SHP77 treated with DMSO at 0.1 percent for 48 hours (cell line): ENCODE data around the gene BTG1.
A peak's percentile ranks its signal among the peaks of the same experiment; 100 is the strongest.

Experiments used
- DNase-seq: peaks from one replicate; lab custom pipeline; 2025; lab: John Stamatoyannopoulos, UW

BTG1 gene, protein sequence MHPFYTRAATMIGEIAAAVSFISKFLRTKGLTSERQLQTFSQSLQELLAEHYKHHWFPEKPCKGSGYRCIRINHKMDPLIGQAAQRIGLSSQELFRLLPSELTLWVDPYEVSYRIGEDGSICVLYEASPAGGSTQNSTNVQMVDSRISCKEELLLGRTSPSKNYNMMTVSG

DNA sequence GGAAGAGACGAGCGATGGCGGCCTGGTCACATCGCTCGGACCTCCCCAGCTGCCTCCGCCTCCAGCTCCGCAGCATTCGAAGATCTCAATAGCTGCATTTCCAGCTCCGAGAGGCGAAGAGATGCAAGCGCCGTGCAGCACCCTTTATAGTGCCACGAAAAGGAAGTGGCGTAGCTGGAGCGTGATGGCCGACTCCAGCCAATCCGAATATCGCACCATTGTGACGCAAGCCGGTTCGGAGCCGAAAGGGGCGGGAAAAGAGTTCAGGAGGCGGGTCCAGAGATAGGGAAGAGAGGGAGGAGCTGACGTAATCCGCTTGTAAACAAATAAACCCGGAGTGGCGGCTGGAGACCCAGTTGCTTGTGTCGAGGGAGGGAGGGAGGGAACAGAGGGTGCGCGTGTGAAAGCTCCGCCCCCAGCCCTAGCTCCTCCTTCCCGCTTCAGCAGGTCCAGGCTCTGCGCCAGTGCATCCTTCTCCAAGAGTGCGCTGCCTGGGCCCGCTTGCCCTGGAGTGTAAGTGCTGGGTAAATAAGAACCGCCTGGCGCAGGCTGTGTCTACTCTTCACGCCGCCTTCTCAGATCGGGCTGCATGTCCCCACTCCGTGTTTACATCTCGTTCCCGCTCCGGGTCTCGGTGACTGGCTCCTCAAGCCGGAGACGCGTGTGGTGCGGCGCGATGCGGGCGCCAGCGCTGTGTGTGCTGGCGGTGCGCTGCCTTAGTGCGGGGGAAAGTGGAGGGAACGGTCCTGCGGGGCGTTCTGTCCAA lies at the start of gene BTG1:
Gene BTG1 (minus strand): TSS at position 116 of the 766 bp plus-strand sequence. CDS start 311 bp downstream, outside the sequence.
- peak; percentile 96 for DNase-seq

DNA sequence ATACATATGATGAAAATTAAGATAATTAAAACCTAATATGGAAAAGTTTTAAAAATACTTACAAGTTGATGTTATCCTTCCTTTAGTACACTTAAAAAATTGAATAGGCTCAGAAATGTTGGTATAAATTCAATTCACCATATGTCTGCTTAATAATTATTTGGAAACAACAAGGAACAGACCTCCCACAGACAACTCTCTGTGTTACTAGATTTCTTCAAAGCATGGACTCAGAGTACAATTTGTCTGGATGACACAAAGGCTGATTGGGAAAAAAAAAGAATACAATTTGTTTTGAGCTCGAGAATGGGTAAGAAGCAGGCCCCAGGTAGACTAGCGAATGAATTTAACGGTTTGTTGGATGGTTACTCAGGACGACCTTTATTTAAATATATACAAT lies 48.9 kb upstream of the BTG1 start:
- no peak for DNase-seq

DNA sequence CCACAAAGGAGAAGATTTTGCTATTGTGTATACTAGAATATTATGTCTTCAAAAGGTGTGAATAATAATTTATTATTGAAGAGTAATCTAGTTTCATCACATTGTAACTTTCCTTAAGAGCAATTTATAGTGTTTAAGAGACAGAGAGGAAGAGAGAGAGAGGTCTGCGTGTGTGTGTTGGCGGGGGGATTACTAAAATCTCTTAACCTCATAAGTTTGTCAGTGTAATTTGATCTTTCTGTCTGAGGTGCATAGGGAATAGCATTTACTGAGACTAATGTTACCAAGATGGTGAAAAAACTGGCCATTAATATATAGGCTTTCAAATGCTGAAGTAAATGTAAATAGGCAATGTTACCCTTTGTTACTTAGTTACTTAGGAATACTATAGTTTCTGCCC lies 48.2 kb upstream of the BTG1 start:
- DNase-seq = no peak

DNA sequence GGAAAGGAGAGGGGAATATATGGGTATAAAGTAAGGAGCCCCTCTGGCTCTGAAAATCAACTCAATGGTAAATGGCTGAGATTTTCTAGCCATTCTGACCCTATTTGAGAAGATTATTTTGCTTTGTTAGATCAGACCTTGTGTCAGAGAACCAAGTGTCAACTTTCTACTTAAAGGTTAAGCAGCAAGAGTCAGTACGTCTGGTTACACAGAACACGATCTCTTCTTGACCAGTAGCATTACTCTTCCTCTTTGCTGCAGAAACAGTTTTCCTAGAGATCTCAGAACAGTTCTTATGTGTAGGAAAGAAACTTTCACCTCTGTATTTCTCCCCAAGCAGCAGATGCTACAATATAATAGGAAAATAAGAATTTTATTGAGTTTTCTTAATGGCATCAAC lies 47.4 kb upstream of the BTG1 start:
- no peak for DNase-seq

DNA sequence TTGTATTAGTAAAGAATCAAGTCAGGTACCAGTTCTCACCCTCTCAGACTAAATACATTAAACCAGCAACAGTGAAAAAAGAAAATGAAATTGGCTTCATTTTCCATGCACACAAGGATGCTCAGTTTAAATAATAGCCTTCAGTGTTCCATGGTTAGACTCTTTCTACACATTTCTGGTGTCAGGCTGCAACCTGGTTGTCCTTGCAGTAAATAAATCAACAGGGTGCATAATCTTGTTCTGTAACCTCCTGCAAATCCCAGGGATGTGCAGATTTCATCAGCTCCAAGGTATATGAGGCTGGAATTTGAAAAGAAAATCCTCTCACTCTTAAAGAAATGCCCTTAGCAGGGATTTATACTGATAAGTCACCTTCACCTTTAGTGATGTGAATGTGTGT lies 46.7 kb upstream of the BTG1 start:
- DNase-seq = no peak

DNA sequence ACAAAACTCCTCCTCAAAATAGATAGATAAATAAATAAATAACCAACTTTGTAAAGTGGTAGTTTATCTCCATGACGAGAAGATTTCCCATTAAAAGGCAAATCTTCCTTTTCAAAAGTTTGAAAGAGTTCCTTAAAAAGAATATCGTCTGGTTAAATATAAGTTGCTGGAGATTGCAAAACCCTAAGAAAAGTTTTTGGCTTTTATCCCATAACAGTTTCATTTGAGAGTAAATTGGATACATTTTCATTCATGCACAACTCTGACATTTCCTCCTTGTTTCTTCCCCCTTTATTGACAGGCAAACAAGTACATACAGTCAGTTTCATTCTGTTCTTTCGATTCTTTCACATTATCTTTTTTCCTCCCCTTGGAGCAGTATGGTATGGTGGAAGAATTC lies 45.4 kb upstream of the BTG1 start:
- DNase-seq = no peak

DNA sequence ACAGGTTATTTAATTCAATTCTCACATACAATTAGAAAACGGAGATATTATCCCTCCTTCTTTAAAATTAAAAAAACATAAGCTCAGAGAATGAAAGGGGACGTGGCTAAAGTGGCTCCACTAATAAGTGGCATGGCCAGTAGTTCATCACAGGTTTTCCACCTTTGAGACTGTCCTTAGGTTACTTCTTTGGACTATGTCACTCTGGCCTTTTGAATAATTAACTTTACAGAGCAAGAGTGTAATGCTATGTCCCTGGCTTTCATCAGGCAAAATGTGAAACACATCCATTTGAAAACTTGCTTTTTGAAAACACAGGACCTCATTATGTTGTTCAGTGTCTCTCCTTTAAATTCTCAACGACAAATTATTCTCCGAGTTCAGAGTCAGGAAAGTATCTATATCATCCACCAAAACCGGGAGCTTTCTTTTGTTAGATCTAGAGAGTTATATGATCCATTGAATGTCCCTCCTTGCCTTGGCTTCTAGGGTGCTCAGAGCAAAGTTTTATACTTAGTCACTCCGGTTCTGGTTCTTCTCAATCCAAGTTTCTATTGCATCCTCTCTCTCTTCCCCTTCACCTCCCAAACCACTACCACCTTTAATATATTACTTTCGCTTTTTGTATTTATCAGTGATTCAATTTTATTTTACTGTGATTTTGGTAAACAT lies 43.0 kb upstream of the BTG1 start:
- DNase-seq = no peak

DNA sequence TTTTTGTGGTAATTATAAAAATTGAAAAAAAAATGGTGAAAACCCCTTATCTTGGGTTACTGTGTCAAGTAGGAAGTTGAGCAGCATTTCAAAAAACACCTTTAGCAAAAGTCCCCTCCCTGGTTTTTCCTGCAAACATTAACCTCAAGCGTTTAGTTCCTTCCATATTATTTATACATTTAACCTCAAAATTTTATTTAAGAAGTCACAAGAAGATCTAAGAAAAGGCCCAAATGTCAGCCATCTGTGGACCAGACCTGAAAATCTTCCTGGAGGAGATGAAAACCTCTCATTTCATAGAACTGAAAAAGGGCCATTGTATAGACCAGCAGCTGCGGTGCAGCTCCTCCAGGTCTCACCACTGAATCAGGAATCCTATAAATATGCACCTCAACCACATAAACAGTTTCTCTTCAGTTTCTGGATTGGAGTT lies 40.4 kb upstream of the BTG1 start:
- no peak for DNase-seq

DNA sequence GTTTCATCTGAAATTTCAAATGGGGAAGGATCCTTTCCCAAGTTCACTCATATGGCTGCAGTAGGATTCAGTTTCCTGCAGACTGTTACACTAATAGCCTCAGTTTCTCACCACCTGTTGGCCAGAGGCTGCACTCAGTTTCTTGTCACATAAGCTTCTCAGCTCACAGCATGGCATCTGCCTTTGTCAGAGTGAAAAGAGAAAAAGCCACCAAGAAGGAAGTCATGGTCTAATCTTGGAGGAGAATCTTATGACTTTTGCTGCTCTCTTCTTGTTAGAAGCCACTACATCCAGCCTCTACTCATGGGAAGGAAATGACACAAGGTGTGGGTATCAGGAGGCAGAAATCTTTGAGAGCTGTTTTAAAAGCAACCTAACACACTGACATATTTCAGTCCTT lies 39.4 kb upstream of the BTG1 start:
- DNase-seq = no peak

DNA sequence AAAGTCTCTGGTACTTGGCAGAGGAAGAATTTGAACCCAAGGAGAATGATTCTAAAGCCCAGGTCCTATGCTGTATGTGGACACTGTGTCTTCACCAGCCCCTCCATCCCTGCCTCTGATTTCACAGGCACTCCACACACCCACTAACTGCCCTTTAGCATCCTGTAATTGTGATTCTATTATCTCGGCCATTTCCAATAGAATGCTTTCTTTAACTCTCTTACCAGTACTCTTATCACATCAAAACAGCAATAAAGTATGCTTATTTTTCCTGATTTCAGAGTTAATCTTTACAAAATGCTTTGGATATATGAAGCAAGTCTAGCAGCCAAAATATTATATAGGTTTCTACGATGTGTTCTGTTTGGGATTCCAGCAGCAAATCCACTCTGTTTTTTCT lies 37.9 kb upstream of the BTG1 start:
- no peak for DNase-seq

DNA sequence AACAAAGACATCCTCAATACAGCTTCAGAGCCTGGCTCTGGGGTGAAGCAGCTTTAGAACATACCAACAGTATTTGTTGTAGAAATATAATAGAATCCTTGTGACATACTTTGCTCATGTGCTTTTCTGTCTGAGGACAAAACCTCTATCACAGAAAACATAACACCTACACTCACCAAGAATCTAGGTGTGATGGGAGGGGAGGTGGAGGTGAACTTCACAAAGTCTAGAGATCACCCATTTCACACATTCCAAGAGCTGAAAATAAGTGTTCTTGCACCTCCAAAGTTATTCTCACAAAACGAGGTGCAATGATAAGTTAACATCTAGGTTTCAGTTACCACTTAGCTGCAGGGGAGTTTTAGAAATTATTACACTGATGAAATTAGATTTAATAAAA lies 32.7 kb upstream of the BTG1 start:
- no peak for DNase-seq

DNA sequence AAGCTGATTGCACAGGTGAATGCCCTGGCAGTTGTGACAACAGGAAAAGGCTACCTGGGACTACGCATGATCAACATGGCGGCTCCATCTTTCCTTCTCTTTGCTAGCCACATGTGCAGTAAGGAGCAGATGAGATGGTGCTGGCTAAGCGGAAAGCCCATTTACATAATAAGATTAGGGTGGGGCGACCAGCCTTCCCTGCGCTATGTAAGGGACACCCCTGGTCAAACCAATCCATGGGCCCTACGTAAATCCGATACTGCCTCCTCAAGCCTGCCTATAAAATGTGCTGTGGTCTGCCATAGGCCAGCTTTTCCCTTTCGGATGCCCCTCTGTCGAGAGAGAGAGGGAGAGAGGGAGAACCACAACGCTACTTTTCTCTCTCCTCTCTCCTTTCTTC lies 31.0 kb upstream of the BTG1 start:
- DNase-seq = no peak

DNA sequence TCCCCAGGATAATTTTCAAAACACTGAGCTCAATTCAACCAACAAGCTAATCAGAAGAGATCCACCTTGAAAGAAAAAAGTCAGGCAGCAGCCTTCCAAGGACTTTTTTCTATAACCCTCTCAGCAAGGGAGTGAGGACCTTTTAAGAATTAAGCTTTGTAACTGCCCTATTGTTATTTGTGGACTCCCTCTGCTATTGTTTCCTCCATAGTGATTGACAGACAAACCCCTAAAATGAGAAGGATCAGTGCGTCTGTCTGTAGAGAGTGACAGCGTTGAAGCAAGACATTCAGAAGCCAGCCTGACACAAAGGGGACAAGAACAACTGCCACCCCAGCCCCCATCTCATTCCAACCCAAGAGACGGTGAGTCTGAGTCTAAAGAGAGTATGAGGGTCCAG lies 30.3 kb upstream of the BTG1 start:
- no peak for DNase-seq

DNA sequence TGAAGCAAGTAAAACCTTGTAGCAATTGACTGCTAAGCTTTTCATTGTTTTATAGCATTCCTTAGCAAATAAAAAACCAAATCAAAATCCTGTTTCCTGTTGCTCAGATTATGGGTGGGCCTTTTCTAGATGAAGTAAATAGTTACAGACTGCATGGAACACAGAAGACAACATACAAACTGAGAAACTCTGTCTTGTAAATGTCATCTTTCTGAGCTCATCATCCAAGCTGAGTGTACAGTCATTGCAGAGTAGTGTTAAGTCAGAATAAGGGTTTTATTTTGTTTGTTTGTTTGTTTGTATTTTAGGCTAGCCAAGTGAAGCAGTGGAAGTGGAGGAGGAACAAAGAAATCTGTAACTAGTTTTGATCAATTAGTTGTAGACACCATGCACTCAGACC lies 24.4 kb upstream of the BTG1 start:
- DNase-seq = no peak

DNA sequence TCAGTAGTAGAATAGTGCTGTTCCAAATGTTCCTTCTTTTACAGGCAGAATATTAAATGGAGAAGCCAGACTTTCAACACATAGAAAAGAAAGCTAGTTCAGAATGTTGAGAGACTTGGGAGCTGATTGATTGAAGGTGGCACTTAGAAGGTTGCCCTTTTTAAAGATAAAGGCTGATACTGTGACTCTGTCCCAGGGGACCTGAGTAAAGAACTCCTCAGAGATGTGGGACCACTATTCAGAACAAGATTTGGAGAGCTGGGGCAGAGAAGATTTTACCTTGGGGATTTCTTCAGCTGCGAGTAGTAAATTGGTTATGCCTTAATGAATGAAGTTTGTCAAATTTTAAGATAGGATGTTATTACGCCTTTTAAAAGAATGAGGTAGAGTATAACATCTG lies 21.4 kb upstream of the BTG1 start:
- no peak for DNase-seq

DNA sequence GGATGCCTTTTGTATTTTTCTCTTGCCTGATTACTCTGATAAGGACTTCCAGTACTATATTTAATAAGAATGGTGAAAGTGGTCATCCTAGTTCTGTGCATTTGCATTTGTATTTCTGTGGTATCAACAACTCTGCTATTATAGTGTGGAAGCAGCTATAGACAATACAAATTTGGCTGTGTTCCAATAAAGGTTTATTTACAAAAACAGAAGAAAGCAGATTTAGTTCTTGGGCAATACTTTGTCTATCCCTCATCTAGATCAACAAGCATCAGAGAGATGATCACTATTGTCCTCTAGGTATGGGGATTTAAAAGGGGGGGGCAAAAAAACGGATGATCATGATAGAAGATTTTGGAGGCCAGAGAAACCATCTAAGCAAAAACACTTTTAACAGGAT lies 19.1 kb upstream of the BTG1 start:
- no peak for DNase-seq

DNA sequence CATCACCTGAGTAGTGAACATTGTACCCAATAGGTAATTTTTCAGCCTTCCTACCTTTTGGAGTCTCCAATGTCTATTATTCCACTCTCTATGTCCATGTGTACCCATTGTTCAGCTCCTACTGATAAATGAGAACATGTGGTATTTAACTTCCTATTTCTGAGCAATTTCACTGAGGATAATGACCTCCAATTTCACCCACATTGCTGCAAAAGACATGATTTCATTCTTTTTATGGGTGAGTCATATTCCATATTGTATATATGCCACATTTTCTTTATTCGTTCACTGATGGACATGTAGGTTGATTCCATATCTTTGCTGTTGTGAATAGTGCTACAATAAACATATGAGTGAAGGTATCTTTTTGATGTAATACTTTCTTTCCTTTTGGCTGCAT lies 16.4 kb upstream of the BTG1 start:
- DNase-seq = no peak

DNA sequence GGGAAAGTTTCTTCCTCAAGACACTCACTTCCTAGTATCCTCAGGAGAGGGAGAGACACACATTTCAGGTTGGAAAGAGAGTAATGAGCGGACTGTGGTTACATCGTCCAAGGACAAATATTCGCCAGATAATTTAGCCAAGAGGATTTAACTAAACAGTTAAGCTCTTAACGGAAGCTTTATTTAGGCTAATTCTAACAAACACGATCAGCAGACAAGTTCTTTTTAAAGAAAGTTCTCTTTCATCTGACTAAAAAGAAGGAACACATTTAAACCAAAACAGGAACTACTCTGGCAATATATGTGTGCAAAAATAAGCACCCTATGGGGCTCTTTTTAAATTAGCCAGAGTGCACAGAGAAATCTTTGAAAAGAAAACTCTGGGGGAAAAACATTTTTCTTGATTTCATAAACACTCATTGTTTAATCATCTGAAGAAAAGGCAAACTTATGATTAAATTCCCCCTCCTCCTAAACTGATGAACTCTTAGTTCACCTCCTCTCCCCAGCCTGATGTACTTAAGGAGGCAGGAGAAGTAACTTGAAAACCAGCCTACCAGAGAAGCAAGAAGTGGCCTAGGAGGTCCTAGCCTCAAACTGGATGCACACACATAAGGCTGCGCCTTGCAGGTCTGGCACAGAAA lies 13.3 kb upstream of the BTG1 start:
- no peak for DNase-seq

DNA sequence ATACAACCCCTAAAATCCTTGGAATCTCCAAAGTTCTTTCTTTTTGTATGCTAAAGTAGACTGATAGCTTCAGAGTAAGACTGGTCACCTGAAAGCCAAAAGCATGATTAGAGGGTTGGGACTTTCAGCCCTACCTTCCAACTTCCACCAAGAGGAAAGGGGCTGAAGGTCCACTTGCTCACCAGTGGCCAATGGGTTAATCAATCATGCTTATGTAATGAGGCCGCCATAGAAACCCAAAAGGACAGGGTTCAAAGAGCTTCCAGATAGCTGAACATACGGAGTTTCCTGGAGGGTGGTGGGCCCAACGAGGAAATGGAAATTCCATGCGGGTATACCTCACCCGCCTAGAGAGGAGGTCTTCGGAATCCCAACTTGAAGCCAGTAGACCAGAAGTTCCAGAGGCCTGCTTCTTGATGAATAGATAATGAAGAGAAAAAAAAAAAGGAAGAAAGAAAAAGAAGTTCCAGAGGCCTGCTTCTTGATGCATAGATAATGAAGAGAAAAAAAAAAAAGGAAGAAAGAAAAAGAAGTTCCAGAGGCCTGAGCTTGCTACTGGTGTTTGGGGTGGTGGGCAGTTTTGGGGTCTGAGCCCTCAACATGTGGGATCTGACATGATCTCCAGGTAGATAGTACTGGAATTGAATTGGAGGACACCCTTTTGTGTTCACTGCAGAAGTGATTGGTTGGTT lies 11.2 kb upstream of the BTG1 start:
- DNase-seq = no peak

DNA sequence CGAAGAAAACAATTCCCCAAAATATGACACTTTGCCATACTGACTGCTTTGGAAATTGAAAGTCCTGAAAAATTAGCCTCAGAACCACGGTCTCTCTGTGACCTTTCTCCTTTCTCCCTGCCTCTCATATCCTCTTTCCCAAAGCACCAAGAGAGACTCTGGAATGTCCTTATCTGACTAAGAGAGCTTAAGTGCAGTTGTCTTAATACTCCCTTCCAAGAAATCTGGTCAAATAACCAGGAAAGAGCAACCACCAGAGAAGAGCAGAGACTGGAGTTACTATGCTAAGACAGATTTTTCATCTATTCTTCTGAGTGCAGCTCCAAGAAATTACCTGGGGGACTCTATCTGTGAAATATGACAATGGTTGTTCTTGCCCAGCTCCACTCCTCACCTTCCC lies 10.5 kb upstream of the BTG1 start:
- DNase-seq = no peak

DNA sequence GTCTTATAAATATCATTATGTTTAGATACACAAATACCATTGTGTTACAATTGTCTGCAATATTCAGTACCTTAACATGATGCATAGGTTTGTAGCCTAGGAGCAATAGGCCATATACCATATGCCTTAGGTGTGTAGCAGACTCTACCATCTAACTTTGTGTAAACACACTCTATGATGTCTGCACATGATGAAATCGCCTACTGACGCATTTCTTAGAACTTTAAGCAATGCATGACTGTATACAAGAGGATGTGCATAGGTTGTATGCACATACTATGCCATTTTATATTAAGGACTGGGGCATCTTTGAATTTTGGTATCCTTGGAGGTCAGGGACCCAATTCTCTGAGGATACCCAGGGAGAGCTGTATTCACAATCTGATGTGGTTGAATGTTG lies 10.1 kb upstream of the BTG1 start:
- no peak for DNase-seq

DNA sequence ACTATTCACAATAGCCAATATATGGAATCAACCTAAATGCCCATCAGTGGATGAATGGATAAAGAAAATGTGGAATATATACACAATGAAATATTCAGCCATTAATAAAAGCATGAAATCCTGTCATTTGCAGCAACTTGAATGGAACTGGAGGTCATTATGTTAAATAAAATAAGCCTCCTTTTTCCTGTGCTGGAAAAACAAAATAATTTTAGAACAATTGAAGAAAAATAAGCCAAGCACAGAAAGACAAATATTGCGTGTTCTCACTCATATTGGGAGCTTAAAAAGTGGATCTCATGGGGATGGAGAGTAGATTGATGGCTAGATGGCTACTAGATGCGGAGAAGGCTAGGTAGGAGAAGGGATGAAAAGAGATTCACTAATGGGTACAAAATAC lies 6.3 kb upstream of the BTG1 start:
- DNase-seq = no peak
